HG03175 (cell line): ENCODE measurements around the gene PIP4K2C.
"Not testable (repeated sequence)": the region's sequence is repeated elsewhere in the genome, so short reads cannot be mapped to it uniquely, and the experiment has no call there.

ENCODE experiments used
- ATAC-seq: cut with Tn5 transposase; IDR thresholded peaks from one replicate; pipeline ENCODE4 v1.9.1; 2021; ENCODE audit warnings: mild to moderate bottlenecking, moderate library complexity; ENCODE audit not compliant: unreplicated experiment

PIP4K2C gene

DNA sequence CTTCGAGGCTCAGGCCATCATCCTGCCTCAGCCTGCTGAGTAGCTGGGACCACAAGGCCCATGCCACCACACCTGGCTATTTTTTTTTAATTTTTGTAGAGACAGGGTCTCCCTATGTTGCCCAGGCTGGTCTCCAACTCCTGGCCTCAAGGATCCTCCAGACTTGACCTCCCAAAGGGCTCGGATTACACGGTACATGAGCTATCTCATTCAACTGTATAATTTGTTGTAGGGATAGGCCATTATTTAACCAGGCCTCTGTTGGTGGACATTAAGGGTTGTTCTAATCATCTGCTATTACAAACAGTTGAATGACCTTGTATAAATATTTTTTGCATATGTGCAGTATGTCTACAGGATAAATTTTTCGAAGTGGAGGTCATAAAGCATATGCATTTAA, 32.1 kb upstream of the PIP4K2C start:
- no peak for ATAC-seq

- no peak for ATAC-seq
These were observed 30.5 kb upstream of the PIP4K2C start for GRCh38 chr12:57560516-57560915.

- ATAC-seq: not testable (repeated sequence)
These were observed 29.9 kb upstream of the PIP4K2C start for GRCh38 chr12:57561117-57561516.

DNA sequence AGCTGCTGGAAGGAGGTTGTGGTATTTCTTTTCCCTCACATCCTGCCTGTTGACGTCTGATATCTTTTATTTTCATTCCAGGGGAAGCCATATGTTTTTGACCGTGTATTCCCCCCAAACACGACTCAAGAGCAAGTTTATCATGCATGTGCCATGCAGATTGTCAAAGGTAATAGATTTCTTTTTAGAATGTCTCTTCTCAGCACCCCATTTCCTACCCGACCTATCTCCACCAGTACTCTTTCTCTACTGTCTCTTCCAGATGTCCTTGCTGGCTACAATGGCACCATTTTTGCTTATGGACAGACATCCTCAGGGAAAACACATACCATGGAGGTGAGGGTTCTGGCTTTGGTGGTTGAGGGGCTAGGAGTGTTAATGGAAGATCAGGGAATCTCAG, 27.6 kb upstream of the PIP4K2C start:
- ATAC-seq: no peak

DNA sequence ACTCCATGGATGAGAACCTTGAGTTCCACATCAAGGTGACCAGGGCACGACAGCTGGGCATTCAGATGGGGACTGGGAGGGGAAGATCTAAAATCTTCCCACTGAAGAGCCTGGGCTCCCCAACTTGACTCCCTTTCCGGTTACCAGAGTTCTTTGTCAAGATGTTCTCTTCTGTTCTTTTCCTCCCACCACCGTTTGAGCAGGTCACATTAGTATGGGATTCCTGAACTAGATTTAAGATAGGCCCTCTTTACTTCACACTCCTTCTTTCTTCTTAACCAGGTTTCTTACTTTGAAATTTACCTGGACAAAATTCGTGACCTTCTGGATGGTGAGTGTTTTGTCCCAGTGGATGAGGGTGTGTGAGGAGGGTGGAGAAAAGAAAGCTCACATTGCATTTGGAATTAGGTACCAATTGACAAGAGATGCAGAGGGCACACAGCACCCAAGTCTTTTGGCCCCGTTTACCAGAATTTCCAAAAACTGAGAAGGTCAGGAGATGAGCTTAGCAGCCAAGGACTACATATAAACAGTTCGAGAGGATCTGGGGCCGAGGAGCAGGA, 26.7 kb upstream of the PIP4K2C start:
- ATAC-seq: no peak

- ATAC-seq: no peak
These were observed 22.2 kb upstream of the PIP4K2C start for GRCh38 chr12:57568838-57569237.

GRCh38 chr12:57569858-57570257, 21.1 kb upstream of the PIP4K2C start:
- ATAC-seq: no peak

DNA sequence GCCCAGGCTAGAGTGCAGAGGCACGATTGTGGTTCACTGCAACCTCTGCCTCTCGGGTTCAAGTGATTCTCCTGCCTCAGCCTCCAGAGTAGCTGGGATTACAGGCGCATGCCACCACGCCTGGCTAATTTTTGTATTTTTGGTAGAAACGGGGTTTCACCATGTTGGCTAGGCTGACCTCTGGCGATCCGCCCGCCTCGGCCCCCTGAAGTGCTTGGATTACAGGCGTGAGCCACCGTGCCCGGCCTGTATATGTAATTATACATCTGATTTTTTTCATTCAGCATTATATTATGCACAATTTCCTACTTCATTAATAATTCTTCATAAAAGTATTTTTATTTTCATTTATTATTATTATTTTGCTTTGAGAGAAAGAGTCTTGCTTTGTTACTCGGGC, 20.6 kb upstream of the PIP4K2C start:
- ATAC-seq: not testable (repeated sequence)

- ATAC-seq: no peak
These were observed 18.8 kb upstream of the PIP4K2C start for GRCh38 chr12:57571926-57572762.

- ATAC-seq: no peak
These were observed 16.2 kb upstream of the PIP4K2C start for GRCh38 chr12:57574795-57575194.

- no peak for ATAC-seq
These were observed 15.0 kb upstream of the PIP4K2C start for GRCh38 chr12:57575771-57576612.

DNA sequence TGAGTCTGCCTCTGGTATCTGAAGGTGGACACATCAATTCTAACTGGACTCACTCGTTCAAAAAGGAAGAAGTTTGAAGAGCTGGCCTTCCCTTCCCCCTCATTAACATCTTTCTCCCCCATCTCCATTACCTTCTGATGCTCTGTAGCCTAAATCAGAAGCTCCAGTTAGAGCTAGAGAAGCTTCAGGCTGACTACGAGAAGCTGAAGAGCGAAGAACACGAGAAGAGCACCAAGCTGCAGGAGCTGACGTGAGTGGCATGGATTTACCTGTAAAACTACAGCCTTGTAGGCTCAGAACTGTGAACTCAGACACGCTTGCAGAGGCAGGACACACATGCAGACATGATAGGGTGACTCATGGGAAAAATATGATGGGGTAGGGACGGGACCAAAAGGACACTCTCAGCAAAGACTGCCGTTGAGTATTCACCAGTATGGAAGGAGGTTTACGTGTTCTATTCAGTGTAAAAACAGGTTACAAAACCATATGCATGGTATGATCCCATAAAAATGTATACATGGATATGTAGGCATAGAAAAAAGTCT, 14.3 kb upstream of the PIP4K2C start:
- no peak for ATAC-seq

DNA sequence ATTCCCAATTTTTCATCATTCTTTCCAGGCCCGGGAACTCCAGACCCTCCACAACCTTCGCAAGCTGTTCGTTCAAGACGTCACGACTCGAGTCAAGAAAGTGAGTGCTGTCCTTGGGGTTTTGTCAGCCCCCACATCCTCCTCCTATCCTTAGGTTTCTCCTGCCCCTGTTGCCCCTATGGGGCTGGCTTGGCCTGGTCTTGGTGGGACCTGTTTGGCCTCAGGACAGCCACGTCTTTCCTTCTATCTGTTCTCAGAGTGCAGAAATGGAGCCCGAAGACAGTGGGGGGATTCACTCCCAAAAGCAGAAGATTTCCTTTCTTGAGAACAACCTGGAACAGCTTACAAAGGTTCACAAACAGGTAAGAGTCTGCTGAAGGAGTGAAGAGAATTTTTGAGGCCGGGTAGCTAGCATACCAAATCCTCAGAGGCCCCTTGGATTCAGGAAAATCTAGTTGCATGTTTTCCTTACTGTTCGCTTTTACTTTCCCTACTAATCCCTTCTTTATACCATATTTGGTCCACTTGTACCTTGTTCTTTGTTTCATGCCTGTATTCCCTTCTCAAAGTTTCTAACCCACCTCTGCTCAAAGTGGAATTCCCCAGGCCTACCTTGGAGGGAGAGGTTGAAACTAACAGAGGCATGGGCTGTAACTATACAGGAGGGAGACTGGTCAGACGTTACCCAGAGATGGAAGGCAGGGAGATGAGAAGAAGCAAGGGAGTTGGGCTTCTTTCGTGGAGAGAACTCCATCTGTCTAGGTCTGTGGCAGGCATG, 12.8 kb upstream of the PIP4K2C start:
- ATAC-seq: no peak

DNA sequence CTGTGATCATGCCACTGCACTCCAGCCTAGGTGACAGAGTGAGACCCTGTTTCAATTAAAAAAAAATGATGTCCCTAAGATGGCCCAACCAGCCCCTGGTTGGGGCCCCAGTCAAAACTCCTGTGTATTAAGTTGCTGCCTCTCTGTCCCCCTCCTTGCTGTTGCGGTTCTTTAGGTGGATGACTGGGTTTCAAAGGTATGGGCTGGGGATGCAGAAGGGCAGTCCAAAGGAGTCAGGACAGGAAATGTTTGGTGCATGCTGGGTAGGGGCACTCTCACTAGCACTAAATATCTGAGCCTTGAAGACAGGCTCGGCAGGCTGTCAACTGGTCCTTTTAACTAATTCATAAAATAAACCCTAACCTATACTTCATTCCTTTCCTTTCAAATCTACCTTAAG, 12.0 kb upstream of the PIP4K2C start:
- ATAC-seq: no peak

GRCh38 chr12:57579677-57580465, 11.1 kb upstream of the PIP4K2C start:
- ATAC-seq: no peak

- no peak for ATAC-seq
These were observed 10.6 kb upstream of the PIP4K2C start for GRCh38 chr12:57580466-57580795.

- ATAC-seq: no peak
These were observed 9.2 kb upstream of the PIP4K2C start for GRCh38 chr12:57581802-57582201.

- ATAC-seq: no peak
These were observed 8.6 kb upstream of the PIP4K2C start for GRCh38 chr12:57582440-57582839.

- peak; percentile 98 for ATAC-seq
These were observed 7.8 kb upstream of the PIP4K2C start for GRCh38 chr12:57583008-57583831.
